Activated T-helper 9 cell treated with anti-CD3 and anti-CD28 coated beads, Interleukin-2, amount 50 U/mL, for 16 hours (primary cell): ENCODE results near the gene BCAT1.
A peak's percentile ranks its signal among the peaks of the same experiment; 100 is the strongest.
"Not testable (repeated sequence)": the region's sequence is repeated elsewhere in the genome, so short reads cannot be mapped to it uniquely, and the experiment has no call there.

Source experiments
- DNase-seq: peaks from one replicate; pipeline ENCODE4 v3.0.0-alpha.2; 2020; ENCODE audit warnings: low read depth

Gene BCAT1

DNA sequence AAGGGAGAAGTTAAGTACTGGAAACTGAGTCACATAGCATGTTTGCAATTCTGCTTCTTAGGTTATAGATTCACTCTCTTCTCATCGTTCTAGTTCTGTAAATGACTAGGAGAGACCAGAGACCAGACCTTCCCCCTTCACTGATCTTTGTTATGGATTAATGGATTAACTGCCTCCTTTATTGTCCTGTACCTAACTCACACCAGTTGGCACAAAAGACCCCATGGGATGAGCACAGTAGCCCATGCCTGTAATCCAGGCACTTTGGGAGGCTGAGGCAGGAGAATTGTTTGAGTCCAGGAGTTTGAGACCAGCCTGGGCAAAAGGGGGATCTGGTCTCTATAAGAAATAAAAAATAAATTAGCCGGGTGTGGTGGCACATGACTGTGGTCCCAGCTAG, 20.8 kb downstream of the BCAT1 start:
- no peak for DNase-seq

GRCh38 chr12:24926080-24926479, 22.8 kb downstream of the BCAT1 start:
- not testable (repeated sequence) for DNase-seq

GRCh38 chr12:24922090-24922489, 26.8 kb downstream of the BCAT1 start:
- no peak for DNase-seq

DNA sequence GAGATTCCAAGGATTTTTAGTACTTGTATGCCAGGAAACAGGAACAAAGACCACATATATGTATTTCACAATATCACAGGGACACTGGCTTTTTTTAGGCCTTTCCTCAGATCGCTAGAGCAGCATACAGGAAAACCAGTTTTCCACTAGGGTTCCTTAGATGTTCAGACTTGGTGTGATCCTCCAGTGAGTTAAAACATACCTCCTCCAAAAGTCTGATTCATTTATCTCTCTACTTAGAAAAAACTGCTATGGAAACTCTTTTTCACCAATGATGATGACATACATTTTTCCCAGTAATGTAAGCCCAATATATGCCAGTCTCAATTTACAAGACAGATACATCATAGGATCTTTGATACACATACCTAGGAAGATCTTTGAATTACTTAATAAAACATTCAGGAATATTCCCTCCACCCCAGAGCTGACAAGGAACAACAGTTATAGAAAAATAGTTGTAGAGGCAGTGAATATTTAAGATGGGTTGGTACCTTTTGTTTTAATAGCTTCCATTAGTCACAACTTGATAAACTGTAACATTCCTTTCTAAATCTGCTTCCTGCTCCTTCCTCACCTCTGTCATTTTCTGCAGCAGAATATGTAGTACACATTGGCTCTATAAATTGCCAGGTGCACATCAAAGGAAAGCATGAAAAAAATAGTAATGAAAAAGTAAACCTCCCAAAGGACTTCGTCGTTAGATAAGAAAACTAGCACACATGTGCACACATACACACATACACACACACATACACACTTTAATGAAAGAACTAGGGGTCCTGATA, 27.5 kb downstream of the BCAT1 start:
- no peak for DNase-seq

- DNase-seq: no peak
These were observed 28.8 kb downstream of the BCAT1 start for GRCh38 chr12:24920141-24920540.

DNA sequence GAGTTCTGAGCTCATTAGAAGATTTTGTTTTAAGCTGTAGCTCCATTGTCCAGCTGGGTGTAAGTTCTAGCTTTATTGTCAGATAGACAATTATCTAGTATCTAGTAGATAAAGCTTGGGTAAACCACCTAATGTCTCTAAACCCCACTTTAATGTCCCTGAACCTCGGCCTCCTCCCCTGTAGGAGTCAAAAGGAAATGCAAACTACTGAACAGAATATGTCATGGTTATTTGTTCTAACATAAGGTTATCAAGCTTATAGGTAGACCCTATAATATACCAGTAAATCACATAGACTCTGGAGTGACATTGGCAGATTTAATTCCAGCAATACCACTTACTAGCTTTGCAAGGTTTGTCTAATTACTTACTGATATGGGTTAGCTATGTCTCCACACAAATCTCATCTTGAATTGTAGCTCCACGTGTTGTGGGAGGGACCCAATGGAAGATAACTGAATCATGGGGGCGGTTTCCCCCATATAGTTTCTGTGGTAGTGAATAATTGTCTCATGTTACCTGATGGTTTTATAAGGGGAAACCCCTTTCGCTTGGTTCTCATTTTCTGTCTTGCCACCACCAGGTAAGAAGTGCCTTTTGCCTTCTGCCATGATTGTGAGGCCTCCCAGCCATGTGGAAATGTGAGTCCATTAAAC, 29.4 kb downstream of the BCAT1 start:
- DNase-seq: peak; percentile 9

- no peak for DNase-seq
These were observed 30.3 kb downstream of the BCAT1 start for GRCh38 chr12:24918596-24918995.

DNA sequence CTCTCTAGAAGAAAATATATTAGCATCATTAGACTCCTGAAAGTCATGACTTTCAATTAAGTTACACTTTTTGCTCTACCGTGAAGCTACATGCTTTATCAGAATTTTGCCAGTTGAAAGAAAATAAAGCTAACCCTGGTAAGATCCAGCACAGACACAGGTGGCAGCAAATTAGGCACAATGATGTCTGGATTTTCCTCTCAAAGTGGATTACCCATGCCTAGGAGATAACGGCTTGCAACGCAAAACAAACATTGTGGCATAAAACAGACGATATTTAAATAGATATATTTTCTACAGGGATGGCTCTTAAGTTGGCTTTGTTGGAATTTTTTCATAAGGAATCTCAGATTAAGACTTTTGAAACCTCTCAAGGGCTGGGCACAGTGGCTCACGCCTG, 33.4 kb downstream of the BCAT1 start:
- no peak for DNase-seq

- no peak for DNase-seq
These were observed 34.9 kb downstream of the BCAT1 start for GRCh38 chr12:24913953-24914352.

DNA sequence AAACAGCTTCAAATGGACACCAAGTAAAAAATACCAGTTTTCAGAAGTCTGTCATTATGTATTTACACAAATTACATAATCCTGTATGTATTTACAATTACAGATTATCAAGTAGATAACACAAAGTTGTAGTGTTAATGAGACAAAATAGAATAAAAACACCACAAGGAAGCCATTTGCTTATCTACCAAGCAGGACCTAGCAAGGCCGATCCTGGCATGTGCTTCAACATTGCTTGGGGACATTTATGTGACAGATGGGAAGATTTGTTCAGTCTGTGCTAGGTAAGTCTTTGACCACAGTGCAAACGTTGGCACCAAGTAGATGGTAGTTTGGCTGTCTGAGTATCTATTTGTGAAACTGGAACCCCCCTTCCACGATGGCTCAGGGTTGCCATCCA, 35.8 kb downstream of the BCAT1 start:
- DNase-seq: no peak

GRCh38 chr12:24911271-24911791, 37.6 kb downstream of the BCAT1 start:
- no peak for DNase-seq

DNA sequence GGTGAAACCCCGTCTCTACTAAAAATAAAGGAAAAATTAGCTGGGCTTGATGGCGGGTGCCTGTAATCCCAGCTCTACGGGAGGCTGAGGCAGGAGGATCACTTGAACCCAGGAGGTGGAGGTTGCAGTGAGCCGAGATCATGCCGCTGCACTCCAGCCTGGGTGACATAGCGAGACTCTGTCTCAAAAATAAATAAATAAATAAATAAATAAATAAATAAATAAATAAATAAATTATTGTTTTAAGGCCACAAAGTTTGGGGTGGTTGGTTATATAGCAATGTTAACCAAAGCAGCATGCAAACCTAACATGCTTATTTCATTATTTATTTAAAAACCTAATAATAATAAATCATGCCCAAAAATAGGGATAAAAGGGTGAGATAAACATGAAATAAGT, 38.7 kb downstream of the BCAT1 start:
- not testable (repeated sequence) for DNase-seq

DNA sequence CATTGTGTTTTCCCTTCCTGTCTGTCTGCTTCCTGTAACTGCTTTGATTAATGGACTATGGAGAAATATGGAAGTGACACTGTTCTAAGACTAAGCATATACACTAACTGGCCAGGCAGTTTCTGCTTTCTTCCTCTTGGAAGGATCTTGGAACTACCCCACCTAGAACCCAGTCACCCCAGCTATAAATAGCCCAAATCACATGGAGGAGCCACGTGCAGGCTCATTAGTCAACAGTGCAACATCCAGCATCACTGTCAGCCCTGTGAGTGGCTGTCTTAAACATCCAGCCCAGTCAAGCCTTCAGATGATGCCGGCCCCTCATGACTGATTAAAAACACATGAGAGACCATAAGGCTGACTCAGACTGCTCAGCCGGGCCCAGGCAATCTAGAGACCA, 39.2 kb downstream of the BCAT1 start:
- DNase-seq: no peak

- DNase-seq: no peak
These were observed 41.4 kb downstream of the BCAT1 start for GRCh38 chr12:24907464-24907863.

GRCh38 chr12:24906141-24906540, 42.8 kb downstream of the BCAT1 start:
- no peak for DNase-seq

DNA sequence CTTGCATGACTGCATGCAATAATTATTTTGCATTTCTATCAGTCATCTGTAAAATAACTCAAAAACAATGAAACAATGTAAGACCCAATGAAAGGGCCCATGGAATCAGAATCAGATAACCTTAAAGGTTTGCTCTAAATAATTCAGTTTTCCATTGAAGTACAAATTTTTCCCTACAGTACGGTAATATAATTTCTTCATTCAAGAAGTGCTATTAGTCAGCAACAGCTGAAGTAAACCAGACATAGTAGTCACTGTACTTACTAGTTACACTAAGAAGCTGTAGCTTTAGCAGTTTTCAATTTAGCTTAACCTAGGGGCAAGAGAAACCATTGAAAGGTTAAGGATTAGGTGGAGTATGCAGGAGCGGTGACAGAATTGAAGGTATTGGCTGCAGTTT, 43.5 kb downstream of the BCAT1 start:
- no peak for DNase-seq

DNA sequence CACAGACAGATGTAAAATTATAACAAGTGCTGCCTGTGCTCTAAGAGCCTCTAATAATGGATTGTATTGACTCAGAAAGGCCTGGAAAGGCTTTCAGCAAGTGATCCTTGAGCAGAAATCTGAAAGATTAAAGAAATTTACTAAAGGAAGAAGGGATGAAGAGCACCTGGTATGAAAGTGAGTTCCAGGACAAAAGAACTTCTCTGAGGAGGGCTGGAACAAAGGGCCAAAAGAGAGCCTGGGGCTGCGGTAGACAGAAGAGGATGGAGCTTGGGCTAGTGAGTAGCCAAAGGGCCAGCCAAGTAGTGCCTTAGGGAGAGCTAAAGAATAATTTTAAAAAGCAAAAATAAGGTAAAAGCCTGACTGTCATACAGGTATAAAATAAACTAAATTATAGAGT, 44.0 kb downstream of the BCAT1 start:
- no peak for DNase-seq

GRCh38 chr12:24903329-24904088, 45.4 kb downstream of the BCAT1 start:
- no peak for DNase-seq

DNA sequence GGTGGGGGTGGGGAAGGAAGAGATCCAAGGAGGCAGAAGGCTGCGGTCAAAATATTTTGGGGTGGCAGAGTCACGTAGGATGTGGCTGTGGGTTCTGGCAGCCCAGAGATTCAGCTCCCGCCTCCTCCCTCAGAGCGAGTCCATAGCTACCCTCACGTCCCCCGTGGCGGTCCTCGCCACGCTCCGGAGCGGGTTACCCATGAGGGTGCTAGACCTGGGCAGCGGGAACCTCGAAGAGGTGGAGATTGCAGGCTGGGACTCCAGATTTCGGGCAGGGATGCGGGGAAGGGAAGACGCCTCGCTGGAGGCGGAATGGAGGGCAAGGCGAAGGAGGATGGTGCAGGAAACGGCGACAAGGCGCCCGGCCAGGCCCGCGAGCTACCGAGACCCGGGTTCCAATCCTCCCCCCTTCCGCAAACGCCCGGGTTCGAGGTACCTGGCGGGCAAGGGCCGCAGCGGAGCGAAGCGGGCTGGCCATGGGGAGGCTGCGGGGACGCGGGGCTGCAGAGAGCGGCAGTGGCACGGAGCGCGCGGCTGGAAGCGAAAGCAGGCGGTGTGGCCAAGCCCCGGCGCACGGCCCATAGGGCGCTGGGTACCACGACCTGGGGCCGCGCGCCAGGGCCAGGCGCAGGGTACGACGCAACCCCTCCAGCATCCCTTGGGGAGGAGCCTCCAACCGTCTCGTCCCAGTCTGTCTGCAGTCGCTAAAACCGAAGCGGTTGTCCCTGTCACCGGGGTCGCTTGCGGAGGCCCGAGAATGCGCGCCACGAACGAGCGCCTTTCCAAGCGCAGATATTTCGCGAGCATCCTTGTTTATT, 46.2 kb downstream of the BCAT1 start:
- no peak for DNase-seq

GRCh38 chr12:24901576-24902461, 47.1 kb downstream of the BCAT1 start:
- DNase-seq: no peak

DNA sequence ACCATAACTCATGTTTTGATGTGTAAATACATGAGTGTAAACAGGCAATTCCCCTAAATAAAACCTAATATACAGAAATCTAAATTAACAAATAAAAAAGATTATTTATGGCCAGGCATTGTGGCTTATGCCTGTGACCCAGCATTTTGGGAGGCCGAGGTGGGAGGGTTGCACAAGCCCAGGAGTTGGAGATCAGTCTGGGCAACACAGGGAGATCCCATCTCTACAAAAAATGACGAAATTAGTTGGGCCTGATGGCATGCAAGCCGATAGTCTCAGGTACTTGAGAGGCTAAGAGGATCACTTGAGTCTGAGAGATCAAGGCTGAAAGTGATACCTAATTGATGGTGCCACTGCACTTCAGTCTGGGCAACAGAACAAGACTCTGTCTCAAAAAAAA, 48.7 kb downstream of the BCAT1 start:
- DNase-seq: no peak
